Hematopoietic multipotent progenitor cell treated with erythropoietin and hydrocortisone succinate and interleukin-3 and kit ligand, for 4 days (in vitro differentiated cells): Measurements from ENCODE around the gene ZCRB1.
A peak's percentile ranks its signal among the peaks of the same experiment; 100 is the strongest.

Experiments used
- DNase-seq: peaks from one replicate; pipeline ENCODE4 v3.0.0-alpha.2; 2015

ZCRB1 gene

GRCh38 chr12:42326541-42327226 is 790 bp upstream of the ZCRB1 start:
- DNase-seq, result peak; percentile 54

GRCh38 chr12:42325326-42325652 is 605 bp downstream of the ZCRB1 start:
- no peak for DNase-seq

GRCh38 chr12:42323856-42324255 is 2.0 kb downstream of the ZCRB1 start:
- DNase-seq, result no peak

DNA sequence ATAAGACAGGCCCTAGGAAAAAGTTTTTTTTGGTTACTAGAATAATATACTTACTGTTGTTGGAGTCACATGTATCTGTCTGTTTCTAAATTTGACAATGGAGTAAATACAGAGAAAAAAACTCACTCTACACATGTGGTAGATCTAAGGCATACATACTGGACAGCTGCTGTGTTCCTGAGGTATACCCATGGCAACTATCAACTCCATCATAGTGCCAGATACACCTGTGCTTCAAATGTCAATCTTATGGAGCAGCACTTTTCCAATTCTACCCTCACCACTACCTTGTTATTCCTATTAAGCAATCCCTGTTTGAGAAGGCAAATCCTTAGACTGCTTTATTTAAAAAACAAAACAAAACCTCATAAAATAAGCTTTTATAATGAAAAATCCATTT is 3.3 kb downstream of the ZCRB1 start:
- DNase-seq, result no peak

DNA sequence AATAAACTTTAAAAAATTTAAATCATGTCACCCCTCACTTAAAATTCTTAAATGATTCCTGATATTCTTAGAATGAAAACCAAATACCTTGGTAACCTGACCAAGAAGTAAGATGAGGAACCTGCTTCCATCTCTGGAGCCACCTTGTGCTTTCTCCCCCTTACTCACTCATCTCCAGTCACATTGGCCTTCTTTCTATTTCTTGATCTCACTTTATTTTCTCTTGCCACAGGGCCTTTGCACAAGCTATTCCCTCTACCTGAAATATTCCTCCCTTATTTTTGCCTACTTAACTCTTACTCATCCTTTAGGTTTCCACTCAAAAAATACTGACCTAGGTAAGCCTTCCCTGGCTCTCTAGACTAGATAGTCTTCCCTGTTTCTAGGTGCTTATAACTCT is 5.1 kb downstream of the ZCRB1 start:
- DNase-seq, result no peak

DNA sequence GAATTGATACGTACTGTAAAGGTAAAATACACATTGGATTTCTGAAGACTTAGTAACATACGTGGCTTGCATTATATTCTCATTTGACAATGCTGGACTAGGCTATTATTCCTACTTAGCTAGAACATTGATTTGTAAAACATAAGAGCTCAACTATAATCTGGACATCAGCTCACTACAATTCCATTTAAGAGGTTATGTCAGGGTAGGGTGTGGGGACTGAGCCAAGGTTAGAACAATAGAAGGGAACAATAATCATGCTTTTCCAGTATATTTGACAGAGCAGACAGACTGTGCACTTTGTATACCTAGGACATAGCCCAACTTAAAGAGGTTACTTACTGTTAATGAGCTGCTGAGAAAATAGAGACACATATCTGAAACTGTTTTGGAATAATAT is 10.8 kb downstream of the ZCRB1 start:
- no peak for DNase-seq

DNA sequence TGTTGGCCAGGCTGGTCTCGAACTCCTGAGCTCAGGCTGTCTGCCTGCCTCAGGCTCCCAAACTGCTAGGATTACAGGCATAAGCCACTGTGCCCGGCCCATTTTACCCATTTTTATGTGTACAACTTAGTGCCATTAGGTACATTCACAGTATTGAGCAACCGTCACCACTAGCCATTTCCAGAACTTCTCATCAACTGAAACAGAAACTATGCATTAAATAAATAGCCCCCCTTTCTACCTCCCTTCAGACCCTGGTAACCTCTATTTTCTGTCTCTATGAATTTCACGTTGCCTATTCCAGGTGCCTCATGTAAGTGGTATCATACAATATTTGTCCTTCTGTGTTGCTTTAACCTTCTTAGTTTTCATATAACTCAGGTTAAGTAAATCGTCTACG is 15.9 kb downstream of the ZCRB1 start:
- no peak for DNase-seq

DNA sequence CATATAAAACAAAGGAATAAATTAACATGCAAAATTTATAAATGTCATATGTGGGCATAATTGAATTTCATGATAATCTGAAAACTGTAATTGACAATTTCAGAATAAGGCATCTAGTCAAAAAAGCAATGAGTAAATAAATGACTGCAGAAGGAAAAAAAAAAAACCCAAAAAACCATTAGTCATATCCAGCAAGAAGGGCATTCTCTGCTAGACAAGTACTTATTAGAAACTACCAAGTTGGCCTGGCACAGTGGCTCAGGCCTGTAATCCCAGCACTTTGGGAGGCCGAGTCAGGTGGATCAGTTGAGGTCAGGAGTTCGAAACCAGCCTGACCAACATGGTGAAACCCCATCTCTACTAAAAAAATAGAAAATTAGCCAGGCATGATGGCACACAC is 17.5 kb downstream of the ZCRB1 start:
- DNase-seq, result no peak

GRCh38 chr12:42306297-42306696 is 19.6 kb downstream of the ZCRB1 start:
- DNase-seq, result no peak

GRCh38 chr12:42299392-42300308 is 26.2 kb downstream of the ZCRB1 start:
- DNase-seq, result peak; percentile 26

DNA sequence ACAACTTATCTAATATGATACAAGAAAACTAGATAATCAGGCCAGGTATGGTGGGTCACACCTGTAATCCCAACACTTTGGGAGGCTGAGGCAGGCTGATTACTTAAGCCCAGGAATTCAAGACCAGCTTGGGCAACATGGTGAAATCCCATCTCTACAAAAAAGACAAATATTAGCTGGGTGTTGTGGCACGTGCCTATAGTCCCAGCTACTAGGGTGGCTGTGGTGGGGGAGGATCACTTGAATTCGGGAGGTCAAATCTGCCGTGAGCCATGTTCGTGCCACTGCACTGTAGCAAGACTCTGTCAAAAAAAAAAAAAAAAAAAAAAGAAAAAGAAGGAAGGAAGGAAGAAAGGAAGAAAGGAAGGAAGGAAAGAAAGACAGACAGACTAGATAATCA is 27.0 kb downstream of the ZCRB1 start:
- no peak for DNase-seq

GRCh38 chr12:42296503-42297109 is 29.3 kb downstream of the ZCRB1 start:
- DNase-seq, result peak; percentile 77

DNA sequence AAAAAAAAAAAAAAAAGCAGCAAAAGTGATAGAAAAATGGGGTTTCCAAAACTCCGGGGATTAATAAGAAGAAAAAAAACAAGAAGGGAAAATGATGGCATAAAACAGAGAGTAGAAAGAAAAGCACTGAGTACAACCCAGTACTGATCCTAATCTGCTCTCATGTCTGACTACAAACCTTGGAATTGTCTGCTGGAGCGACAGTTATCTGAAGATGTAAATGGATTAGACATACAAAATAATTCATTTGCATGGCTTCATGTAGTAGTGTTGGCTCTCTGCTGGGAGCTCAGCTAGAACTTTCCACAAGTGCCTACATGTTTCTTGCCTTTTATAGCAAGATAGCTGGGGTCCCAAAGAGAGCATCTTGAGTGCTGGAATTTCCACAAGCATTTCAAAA is 34.2 kb downstream of the ZCRB1 start:
- DNase-seq, result no peak

- DNase-seq, result no peak
These were observed 37.4 kb downstream of the ZCRB1 start for GRCh38 chr12:42288544-42288943.

GRCh38 chr12:42286741-42287140 is 39.2 kb downstream of the ZCRB1 start:
- no peak for DNase-seq

DNA sequence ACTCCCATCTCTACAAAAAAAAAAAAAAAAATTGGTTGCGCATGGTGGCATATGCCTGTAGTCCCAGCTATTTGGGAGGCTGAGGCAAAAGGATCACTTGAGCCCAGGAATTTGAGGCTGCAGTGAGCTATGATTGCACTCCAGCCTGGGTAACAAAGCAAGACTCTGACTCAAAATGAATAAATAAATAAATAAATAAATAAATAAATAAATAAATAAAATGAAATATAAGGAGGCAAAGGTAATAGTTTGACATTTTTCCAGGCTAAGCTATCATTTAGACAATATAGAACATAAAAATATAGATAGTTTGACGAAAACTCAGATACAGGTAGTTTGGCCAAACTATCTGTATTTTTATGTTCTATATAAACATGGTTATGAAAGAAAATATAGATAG is 40.5 kb downstream of the ZCRB1 start:
- no peak for DNase-seq

DNA sequence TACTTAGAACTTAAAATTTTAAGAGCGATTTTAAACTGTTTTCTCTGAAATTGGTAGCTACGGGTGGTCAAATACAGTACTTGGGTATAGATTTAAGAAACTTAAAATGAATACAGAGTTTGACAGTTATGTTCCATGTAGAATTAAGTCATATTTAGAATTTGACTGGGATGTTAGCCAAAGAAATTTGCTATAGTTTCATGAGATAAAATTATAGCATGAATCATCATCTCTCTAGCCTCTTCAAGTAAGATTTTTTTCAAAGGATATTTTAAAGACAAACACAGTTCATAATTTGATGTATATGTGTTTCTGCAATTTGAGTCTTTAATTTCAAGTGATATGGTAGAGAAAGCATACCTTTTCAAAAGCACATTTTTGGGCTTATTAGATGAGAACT is 41.0 kb downstream of the ZCRB1 start:
- peak; percentile 39 for DNase-seq

GRCh38 chr12:42284157-42284556 is 41.7 kb downstream of the ZCRB1 start:
- DNase-seq, result peak; percentile 74

- DNase-seq, result peak; percentile 47
These were observed 42.2 kb downstream of the ZCRB1 start for GRCh38 chr12:42283739-42284138.

DNA sequence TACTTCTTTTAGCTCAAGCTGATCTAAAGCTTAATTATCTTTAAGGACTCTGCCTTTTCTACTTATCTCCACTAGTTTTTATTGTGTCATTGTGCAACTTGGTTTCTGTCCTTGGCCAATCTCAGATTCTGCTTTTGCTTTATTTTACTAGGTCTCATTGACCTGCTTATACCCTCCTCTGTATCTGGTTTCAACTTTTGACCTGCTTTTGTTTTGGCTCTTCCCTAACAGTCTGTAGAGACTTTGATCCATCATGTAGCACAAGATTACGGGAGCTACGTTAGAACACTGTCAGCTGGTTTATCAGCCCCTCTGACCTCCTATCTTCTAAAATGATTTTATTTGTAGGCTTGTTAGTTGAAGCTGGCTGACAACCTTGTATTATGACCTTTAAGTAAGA is 43.6 kb downstream of the ZCRB1 start:
- no peak for DNase-seq

- no peak for DNase-seq
These were observed 44.0 kb downstream of the ZCRB1 start for GRCh38 chr12:42281844-42282243.

- DNase-seq, result no peak
These were observed 44.6 kb downstream of the ZCRB1 start for GRCh38 chr12:42281278-42281677.

DNA sequence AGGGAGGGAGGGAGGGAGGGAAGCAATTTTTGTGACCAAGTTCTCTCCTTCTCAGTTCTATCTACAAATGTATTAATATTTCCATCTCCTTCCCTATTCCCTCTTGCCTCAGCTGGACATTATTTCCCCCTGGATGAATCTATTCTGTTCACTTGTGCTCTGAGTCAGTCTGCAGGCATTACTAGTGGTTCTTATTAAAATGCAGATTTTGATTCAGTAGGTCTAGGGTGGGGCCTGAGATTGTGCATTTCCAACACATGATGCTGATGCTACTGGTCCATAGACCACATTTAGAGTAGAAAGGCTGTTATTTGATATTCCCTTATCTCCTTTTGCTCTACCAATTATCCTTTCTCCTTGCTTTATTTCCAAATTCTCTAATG is 47.8 kb downstream of the ZCRB1 start:
- no peak for DNase-seq
